Glutamatergic neuron (in vitro differentiated cells): Measurements from ENCODE around the gene AAGAB. TPM values are rescaled to one million over a fixed set of nuclear protein-coding genes. Genes with fewer than 3 reads are reported as not detected.

ENCODE experiments used
- DNase-seq: peaks from one replicate; pipeline ENCODE4 v3.0.0; 2022
- H3K27ac Mint-ChIP-seq: one replicate; pipeline ENCODE4 v1.8.0; 2020; ENCODE audit warnings: mild to moderate bottlenecking, mixed read lengths, inconsistent platforms; ENCODE audit not compliant: unreplicated experiment
- H3K27me3 Mint-ChIP-seq: one replicate; pipeline ENCODE4 v1.8.0; 2020; ENCODE audit warnings: mild to moderate bottlenecking, moderate library complexity, mixed read lengths, inconsistent platforms; ENCODE audit not compliant: unreplicated experiment
- H3K36me3 Mint-ChIP-seq: one replicate; pipeline ENCODE4 v1.8.0; 2020; ENCODE audit warnings: mild to moderate bottlenecking, mixed read lengths, inconsistent platforms; ENCODE audit not compliant: unreplicated experiment
- H3K4me1 Mint-ChIP-seq: one replicate; pipeline ENCODE4 v1.8.0; 2020; ENCODE audit warnings: mild to moderate bottlenecking, low read depth, mixed read lengths, inconsistent platforms; ENCODE audit not compliant: unreplicated experiment
- H3K4me3 Mint-ChIP-seq: one replicate; pipeline ENCODE4 v1.8.0; 2020; ENCODE audit warnings: mild to moderate bottlenecking, mixed read lengths, inconsistent platforms; ENCODE audit not compliant: unreplicated experiment
- H3K9me3 Mint-ChIP-seq: one replicate; pipeline ENCODE4 v1.8.0; 2020; ENCODE audit warnings: mild to moderate bottlenecking, moderate library complexity, mixed read lengths, inconsistent platforms; ENCODE audit not compliant: unreplicated experiment
- total RNA-seq: library from RNA; stranded (reverse); fragmentation: NEBNext Ultra II Directional; extraction: Animal tissue kit (Norgen Biotek cat#: 25700); gene quantifications from one replicate; pipeline ENCODE4 v1.2.1, GENCODE V29; 2021; ENCODE audit not compliant: unreplicated experiment
- TF ChIP-seq, protein P1 (sequence below): fragments of 200-600 bp; sonication (generic); IDR thresholded peaks from one replicate; pipeline ENCODE4 v1.5.0; 2021; ENCODE audit not compliant: partially characterized antibody, unreplicated experiment

The AAGAB gene
- total RNA-seq, 1 donor from 2014 or later, result 39.9 TPM

DNA sequence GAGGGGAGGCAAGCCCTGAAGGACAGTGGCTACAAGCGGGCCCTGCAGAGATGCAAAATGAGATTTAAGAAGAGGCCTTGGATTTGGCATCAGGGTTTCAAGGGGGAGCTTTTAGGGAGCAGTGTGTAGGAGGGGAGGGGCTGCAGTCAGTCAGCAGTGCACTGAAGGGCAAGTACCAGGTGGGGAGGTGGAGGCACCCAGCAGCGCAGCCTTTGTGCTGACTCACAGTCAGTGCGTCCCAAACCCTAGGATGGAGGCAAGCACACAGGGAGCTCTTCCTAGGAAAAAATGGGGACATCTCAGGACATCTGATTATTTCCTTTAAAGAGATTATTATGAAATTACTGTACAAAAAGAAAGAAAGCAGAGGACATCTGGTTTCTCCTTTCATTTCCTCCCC is 80.0 kb downstream of the AAGAB start:
- no peaks in the 10 kb centered on the region for H3K9me3 Mint-ChIP-seq
- TF ChIP-seq, protein P1, sequence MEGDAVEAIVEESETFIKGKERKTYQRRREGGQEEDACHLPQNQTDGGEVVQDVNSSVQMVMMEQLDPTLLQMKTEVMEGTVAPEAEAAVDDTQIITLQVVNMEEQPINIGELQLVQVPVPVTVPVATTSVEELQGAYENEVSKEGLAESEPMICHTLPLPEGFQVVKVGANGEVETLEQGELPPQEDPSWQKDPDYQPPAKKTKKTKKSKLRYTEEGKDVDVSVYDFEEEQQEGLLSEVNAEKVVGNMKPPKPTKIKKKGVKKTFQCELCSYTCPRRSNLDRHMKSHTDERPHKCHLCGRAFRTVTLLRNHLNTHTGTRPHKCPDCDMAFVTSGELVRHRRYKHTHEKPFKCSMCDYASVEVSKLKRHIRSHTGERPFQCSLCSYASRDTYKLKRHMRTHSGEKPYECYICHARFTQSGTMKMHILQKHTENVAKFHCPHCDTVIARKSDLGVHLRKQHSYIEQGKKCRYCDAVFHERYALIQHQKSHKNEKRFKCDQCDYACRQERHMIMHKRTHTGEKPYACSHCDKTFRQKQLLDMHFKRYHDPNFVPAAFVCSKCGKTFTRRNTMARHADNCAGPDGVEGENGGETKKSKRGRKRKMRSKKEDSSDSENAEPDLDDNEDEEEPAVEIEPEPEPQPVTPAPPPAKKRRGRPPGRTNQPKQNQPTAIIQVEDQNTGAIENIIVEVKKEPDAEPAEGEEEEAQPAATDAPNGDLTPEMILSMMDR, result no peak
- no peak overlapping the region for H3K4me3 Mint-ChIP-seq
- no peaks in the 10 kb centered on the region for H3K27me3 Mint-ChIP-seq
- DNase-seq, result no peak
- H3K36me3 Mint-ChIP-seq, result no peaks in the 10 kb centered on the region
- no peak overlapping the region for H3K27ac Mint-ChIP-seq
- no peaks in the 10 kb centered on the region for H3K4me1 Mint-ChIP-seq

DNA sequence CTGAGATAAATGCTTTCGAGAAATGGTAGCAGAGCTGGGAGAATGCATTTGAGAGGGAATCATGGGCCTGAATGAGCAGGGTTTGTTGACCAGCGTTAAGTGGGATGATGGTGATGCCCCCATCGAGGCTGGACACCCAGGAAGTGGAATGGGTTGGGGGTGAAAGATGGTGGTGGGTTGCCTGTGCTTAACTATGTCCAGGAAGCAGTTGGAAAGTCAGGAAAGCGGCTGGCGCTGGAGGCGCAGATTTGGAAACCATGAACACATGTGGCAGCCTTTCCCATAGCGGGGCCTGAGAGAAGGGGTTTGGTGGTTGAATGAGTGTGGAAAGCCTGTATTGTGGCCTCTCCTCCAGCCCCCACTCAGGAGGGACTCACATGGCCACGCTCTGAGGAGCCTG is 80.7 kb downstream of the AAGAB start:
- Mint-ChIP-seq H3K4me3 (no peak overlapping the region), H3K4me1 (no peaks in the 10 kb centered on the region), H3K9me3 (no peaks in the 10 kb centered on the region), H3K27me3 (no peaks in the 10 kb centered on the region), H3K36me3 (no peaks in the 10 kb centered on the region), H3K27ac (no peak overlapping the region)
- no peak for DNase-seq
- TF ChIP-seq, protein P1, result no peak

DNA sequence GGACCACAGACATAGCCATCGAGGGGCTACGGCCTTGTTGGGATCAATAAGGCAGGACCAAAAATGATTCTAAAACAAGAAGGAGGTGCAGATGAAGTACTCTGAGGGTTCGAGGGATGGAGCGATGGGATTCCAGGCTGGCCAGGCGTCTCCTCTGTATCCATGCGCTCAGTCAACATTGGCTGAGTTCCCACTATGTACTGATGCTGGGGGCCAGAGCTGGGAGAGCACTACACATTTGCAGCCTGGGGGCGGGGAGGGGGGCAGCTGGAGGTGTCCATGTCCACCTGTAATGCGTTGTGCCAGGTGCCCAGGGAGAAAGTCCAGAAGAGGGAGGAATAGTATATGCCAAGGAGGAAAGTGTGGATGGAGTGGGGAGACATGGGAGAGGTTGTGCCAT is 81.5 kb downstream of the AAGAB start:
- Mint-ChIP-seq H3K36me3 (no peaks in the 10 kb centered on the region), H3K27ac (no peak overlapping the region), H3K9me3 (no peaks in the 10 kb centered on the region), H3K27me3 (no peaks in the 10 kb centered on the region), H3K4me1 (no peaks in the 10 kb centered on the region), H3K4me3 (no peak overlapping the region)
- TF ChIP-seq, protein P1, result no peak
- no peak for DNase-seq

DNA sequence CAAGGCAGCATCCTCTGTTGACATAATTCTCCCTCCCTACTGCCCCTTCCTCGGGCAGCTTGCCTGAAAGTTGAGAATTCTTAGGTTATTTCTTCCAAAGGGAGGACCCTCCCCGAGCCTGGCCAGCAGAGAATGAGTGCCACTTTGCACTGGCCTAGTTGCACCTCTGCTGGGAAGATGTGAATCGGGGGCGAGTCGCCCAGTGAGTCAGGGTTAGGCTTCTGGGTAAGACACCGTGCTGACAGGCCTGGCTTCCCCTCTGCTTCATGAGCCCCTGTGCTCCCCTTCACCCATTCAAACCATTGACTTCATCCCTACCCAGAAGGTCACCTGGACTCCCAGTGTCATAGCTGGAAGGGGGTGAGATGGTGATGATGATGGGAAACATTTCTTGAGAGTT is 82.3 kb downstream of the AAGAB start:
- no peak for DNase-seq
- H3K27me3 Mint-ChIP-seq, result no peaks in the 10 kb centered on the region
- H3K4me1 Mint-ChIP-seq, result no peaks in the 10 kb centered on the region
- TF ChIP-seq, protein P1, result no peak
- no peaks in the 10 kb centered on the region for H3K36me3 Mint-ChIP-seq
- no peak overlapping the region for H3K4me3 Mint-ChIP-seq
- H3K27ac Mint-ChIP-seq, result no peak overlapping the region
- H3K9me3 Mint-ChIP-seq, result no peaks in the 10 kb centered on the region

DNA sequence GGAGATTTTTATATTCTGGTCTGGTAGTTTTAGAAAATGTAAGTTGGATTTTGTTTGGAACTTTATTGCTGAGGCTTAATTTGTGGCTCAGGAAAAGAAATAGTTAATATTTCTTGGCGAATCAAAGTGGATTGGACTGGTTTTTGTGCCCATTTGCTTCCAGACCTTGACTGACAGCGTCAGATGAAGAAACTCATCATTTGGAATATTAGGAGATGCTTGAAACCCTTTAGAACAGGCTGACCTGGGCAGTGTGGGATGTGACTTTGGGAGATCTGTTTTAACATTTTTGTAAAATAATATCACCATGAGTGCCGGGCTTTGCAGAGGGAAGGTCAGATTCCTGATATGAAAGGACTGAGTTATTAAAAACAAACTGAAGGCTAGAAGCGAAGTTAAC is 83.0 kb downstream of the AAGAB start:
- TF ChIP-seq, protein P1, result no peak
- Mint-ChIP-seq H3K4me1 (no peaks in the 10 kb centered on the region), H3K36me3 (no peaks in the 10 kb centered on the region), H3K4me3 (no peak overlapping the region), H3K27ac (no peak overlapping the region), H3K27me3 (no peaks in the 10 kb centered on the region), H3K9me3 (no peaks in the 10 kb centered on the region)
- no peak for DNase-seq
